ENCODE results near the gene KATNAL2.

Gene KATNAL2, protein sequence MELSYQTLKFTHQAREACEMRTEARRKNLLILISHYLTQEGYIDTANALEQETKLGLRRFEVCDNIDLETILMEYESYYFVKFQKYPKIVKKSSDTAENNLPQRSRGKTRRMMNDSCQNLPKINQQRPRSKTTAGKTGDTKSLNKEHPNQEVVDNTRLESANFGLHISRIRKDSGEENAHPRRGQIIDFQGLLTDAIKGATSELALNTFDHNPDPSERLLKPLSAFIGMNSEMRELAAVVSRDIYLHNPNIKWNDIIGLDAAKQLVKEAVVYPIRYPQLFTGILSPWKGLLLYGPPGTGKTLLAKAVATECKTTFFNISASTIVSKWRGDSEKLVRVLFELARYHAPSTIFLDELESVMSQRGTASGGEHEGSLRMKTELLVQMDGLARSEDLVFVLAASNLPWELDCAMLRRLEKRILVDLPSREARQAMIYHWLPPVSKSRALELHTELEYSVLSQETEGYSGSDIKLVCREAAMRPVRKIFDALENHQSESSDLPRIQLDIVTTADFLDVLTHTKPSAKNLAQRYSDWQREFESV

DNA sequence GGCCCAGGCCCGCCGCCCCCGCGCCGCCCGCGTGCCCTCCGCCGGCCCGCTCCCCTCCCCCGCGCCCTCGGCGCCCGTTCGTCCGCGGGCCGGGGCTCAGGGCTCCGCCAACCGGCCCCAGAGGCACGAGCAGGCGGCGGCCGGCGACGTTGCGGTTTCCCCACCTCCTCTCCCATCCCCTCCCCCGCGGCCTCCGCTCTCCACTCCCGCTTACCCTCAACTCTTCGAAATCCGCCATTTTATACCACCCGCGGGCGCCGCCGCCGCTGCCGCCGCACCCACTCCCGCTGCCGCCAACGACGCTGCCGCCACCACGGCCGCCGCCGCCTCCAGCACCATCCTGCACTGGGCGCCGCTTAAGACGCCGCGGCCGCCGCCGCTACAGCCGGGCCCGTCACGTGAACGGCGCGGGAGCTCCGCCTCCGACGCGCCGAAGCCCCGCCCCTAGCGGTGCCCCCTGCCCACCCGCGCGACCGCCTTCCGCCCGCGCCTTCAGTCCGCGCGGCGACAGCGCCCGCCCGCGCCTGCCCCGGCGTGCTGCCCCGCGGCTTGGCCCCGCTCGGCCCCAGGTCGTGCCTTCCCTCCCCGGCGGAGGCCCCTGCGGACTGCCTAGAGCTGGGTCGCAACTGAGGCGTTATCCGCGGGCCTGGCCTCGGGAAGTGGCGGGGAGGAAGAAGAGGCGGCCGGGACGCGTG lies at the start of gene KATNAL2, which contains the start of gene PIAS2:
Gene KATNAL2, plus strand, starts transcription at position 495 of the 695 bp plus-strand sequence. CDS start 29,271 bp downstream, outside the sequence.
Gene PIAS2, minus strand, starts transcription at position 400 of the 695 bp plus-strand sequence. Its CDS starts 162 bp downstream, at position 238.
- peak; percentile 27 for DNase-seq

DNA sequence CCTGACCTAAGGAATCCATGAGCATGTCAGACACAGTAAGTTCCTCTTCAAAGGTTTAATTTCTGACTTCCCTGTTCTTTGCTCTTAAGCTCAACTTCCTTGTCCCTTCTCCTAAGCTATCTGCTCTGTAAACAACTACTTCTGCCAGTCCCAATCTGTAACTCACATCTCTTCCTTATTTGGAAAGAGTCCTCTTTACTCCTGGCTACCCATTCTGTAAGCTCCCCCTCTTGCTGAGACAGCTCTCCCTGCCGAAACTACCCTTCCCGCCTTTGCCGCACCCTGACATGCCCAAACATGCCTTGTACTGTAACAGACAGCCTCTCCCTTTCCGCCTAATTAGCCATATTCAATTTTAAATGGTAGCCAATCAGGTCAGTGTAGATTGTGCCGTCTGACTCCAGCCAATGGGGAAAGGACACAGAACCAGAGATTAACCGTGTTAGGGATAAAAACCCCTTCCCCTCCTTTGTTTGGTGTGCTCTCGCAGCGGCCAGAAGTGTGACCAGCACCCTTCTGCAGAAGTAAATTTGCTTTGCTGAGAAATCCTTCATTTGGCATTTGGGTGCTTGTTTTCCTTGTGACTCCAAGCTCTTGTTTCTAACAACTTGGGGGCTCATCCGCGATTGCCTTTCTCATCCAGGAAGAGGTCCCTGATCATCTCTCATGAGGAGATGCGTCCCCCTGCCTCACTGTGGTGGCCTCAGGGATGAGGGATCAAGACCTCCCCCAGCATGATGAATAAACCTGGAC lies 49.1 kb upstream of the KATNAL2 start:
- DNase-seq, result no peak

DNA sequence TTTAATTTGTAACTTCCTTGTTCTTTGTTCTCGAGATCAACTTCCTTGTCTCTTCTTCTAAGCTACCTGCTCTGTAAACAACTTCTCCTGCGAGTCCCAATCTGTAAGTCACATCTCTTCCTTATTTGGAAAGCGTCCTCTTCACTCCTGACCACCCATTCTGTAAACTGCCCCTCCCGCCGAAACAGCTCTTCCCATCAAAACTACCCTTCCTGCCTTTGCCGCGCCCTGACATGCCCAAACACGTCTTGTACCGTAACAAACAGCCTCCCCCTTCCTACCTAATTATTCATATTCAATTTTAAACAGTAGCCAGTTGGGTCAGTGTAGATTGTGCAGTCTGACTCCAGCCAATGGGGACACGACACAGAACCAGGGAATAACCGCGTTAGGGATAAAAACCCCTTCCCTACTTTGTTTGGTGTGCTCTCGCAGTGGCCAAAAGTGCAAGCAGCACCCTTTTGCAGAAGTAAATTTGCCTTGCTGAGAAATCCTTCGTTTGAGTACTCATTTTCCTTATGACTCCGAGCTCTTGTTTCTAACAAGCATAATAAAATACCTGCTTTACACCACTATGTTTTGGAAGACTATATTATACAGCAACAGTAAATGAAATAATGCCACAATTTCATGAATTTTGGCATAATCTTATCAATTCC lies 39.9 kb upstream of the KATNAL2 start:
- DNase-seq, result no peak

DNA sequence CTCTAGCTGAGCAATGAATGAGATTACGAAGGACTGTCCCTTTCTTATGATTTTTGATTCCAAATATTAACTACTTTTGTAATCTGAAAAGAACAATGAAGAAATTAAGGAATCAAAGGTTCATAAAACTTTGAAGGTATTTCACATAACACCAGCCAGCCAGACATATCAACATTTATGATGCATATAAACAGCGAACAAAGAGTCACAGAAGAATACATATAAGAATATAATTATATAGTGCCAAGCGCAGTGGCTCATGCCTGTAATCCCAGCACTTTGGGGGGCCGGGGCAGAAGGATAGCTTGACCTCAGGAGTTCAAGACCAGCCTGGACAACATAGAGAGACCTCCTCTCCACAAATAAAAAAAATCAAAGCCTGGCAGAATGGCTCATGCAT lies 34.2 kb upstream of the KATNAL2 start:
- DNase-seq, result no peak

DNA sequence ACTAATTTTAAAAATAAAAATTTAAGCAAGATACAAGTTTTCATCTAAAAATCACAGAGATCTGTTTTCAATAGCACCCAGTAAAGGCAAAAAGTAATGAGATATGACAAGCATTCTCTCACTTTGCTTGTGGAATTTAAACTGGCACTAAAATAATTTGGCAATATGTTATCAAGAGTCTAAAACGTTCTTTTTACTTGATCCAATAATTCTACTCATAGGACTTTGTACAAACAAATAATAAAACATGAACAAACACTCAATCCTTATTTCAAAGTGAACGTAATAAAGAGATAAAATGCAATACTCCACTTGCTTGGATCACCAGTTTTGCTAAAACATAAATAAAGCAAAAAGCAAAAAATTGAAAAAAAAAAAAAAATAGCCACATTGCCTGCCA lies 30.5 kb upstream of the KATNAL2 start:
- no peak for DNase-seq

DNA sequence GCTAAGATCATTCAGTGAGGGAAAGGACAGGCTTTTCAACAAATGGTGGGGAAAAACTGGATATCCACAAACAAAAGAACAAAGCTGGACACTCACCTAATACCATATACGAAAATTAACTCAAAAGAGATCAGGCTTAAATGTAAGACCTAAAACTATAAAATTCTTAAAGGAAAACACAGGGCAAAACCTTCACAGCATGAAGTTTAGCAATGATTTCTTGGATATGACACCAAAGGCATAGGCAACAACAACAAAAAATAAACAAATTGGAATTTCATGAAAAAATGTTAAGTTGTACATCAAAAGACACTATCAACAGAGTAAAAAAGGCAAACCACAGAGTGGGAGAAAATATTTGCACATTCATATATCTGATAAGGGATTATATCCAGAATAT lies 28.4 kb upstream of the KATNAL2 start:
- no peak for DNase-seq

DNA sequence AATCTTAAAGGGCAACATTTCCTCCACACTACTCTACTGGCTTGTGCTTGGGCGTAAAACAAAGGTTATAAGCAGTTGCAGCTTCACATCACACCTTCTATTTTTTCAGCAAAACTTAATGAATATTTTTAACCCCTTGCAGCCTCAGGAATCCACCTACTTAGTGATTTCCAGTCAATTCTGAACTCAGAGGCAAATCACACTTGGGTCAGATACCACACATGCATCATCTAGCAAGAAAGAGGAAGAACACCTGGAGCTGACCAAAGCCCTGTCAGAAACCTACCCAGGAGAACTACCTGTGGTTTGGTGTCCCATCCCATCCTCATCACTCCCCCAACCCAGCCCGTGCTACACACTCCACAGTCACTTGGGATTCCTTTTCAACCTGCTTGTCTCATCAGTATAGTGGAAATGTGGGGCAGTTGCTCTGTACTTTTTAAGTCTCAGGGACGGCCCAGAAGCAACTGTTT lies 25.6 kb upstream of the KATNAL2 start:
- no peak for DNase-seq

DNA sequence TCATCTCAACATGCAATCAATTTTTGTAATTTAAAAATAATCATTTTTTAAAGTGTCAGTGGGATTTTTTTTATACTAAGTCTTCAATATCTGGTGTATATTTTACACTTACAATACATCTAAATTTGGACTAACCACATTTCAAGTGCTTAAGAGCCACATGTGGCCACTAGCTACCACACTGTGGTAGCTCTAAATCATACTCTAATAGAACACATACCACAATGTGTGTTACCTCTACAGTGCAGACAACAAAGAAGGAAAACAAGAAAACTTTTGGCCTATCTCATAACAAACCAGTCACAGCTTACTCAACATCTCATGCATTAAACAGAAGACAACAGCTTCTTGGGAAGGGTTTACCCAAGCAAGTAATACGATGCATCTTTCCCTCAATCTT lies 24.6 kb upstream of the KATNAL2 start:
- no peak for DNase-seq

DNA sequence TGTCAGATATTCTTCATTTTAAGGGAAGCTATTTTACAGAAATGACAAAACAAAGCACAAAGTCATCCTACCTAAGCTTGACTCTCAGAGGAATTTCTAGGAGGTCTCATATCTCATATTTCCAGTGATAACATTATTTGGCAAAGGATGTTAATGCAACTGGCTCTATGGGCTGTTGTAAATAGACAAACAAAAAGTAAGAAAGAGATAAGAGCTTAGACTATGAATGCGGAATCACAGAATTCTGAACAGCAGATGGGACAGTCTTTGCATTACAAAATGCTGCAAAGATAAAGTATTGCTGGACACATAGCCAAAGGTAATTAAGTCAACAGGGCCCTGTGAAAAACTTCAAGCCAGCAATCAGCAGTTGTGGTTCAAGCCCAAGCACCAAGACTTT lies 24.0 kb upstream of the KATNAL2 start:
- DNase-seq, result no peak

DNA sequence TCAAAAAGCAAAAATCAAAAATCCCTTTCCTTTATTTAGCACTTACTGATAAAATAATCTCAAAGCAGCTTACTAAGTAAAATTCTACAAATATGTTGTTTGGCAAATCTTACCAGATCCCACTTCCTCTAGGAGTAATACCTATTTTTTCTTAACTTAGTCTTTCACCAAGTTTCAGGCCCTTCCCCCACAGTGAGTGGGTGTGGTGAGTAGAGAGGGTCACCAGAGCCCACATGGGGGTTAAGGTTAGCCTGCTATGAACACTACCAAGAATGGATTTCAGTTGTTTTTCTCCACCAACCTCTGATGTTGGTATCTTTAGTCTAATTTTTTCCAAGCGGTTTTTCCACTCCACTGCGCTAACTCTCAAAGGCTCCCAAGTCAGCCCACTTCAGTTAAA lies 23.3 kb upstream of the KATNAL2 start:
- no peak for DNase-seq

DNA sequence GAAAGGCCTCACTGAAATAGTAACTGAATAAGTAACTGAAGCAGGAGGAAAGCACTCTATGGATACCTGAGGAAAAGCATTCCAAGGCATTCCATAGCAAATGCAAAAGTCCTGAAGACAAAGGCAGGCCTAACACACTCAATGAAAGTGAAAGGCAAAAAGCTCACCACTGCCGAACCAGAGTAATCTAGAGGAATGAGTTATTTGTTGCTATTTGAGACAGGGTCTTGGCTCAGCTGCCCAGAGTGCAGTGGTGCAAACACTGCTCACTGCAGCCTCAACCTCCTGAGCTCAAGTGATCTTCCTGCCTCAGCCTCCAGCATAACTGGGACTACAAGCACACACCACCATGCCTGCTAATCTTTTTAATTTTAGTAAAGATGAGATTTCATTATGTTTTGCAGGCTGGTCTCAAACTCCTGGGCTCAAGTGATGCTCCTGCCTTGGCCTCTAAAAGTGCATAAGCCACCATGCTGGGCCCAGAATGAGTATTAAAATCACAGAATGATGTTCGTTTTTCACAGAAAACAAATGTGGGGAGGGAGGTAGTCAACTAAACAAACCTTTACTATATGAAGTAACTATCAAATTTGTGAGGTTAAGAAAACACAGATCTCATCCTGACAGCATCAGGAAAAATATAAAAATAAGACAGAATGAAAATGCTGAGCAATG lies 18.0 kb upstream of the KATNAL2 start:
- no peak for DNase-seq

DNA sequence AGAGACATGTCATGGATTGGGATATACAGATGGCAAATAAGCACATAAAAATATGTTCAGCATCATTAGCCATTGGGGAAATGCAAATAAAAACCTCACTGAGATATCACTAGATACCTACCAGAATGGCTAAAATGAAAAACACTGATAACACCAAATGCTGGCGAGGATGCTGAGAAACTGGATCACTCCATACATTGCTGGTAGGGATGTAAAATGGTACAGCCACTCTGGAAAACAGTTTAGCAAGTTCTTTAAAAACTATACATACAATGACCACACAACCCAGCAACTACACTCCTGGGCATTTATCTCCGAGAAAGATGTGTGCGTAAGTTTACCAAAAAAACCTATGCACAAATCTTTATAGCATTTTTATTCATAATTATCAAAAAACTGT lies 14.0 kb upstream of the KATNAL2 start:
- DNase-seq, result no peak

DNA sequence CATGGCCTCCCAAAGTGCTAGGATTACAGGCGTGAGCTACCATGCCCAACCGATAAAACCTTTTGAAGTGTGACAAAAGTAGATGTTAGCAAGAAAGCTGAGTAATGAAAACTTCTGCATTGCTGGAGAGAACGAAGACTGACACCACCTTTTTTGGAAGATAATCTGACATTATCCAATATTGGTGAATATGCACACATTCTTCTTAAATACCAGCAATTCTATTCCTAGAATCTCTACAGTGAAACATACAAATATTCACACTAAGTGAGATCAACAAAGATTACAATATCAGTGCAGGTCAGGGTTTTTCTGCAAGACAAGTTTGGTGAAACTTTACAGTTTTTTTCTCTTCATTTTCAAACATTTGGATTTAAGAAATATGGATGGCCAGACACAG lies 7.9 kb upstream of the KATNAL2 start:
- no peak for DNase-seq

DNA sequence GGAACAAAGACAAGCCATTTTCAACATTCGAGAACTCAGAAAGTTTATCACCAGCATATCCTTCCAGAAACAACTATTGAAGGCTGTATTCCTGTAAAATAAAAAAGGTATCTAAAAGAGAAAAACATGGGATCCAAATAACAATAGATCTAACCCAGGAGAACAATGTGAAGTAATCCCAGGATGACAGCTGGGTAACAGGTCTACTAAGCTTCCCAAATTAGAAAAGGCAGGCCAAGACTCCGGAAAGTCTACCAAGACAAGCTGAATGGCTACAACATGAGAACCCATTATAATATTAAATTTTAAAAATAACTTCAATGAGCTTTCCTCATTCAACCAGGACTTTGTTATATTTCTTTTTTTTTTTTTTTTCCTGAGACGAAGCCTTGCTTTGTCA lies 6.5 kb upstream of the KATNAL2 start:
- no peak for DNase-seq

DNA sequence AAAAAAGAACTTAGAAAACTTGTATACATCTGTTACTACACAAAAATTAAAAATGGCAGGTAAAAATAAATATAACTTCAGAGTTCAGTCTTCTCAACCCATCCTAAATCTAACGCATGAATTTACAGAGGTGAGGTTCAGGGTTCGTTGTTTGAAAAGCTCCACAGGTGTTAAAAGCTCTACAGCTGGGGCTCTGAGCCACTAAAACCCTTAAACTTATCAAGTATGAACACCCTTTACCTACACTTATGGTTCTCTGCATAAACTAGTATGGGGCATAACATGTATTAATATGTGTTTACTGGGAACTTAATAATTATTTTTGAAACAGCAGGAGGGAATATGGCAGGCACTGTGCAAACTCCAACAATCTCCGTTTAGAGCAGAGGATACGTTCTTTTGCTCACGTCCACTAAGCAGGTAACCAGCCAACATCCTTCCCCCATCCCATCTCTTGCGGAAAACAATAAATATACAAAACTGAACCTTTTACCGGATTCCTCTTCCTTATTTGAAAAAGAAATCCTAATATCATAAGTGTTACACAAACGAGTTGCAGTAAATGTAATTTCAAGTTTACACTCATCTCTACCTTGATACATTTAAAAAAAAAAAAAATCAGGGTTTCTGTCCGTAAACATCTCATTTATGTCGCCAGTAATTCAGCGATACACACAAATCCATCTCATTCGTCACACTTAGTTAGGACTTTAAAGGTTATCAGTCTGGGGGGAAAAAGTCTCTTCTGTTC lies 1.4 kb upstream of the KATNAL2 start:
- DNase-seq, result no peak

DNA sequence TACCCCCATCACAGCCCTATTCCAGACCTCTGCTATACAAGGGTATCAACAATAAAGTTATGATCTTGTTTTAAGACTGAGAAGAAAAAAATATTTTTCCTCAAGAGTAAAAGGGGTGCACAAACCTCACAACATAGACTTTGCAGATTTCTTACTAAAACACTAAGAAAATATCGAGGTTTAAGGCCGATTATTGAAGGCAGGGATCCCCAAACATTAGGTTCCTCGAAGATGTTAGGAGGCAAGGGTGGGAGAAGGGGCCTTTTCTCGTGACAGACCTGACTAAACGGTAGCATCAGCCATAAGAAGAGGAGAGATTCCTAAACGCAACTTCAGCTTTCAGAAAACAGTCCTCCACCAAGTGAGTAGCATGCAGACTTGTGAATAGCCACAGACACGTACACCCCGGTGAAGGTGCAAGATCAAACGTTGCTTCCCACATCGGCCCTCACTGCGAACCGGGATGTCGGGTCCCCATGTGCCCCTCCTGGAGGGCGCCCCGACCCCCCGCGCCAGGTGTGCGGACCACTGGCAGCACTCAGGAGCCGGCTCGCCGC lies 773 bp upstream of the KATNAL2 start:
- DNase-seq, result no peak

DNA sequence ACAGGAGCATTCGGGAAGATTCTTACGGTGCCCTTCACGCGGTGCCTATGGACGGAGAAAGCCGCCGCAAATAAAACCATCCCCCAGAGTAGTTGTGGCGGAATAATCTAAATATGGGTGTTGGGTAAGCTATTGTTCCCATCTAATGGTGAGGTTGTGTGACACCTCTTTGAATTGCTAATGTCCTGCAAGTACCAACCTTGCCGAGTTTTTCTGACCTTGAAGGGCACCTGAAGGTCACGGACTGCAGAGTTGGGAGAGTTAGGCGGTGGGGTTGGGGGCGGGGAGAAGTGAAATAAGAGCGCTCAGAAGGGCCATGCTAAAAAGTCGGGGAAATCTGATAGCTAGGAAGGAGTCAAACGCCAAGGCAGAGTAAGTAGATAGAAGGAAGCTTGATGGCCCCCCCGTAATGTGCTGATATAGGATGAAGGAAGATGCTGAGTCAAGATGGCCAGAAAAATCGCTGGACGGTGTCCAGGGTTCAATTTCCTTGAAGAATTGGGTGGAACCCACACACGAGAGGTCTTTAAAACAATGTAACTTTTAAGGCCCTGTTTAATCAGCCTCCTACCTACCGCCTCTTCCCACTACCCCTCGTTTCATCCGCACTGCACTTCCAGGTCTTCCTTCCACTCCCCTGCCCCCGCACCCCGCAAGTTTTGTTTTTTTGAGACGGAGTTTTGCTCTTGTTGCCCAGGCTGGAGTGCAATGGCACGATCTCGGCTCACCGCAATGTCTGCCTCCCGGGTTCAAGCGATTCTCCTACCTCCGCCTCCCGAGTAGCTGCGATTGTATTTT lies 600 bp downstream of the KATNAL2 start:
- DNase-seq, result peak; percentile 44

DNA sequence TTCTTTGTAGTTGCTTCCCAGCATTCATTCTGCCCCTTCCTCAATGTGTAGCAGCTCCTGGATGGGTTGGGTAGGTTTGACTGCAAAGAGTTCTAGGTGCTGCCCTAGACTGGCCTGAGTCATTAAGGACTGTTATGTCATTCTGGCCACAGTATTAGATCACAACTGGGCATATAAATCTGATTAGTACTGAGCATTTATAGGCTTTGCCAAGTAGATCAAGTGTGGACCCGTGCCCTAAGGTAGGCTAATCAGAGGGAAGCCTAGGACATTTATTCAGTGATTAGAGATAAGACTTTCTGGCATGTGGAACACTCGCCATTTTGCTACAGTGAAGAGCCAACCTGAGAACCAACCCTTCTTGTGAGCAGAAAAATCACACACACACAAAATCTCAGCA lies 2.7 kb downstream of the KATNAL2 start:
- DNase-seq, result no peak

DNA sequence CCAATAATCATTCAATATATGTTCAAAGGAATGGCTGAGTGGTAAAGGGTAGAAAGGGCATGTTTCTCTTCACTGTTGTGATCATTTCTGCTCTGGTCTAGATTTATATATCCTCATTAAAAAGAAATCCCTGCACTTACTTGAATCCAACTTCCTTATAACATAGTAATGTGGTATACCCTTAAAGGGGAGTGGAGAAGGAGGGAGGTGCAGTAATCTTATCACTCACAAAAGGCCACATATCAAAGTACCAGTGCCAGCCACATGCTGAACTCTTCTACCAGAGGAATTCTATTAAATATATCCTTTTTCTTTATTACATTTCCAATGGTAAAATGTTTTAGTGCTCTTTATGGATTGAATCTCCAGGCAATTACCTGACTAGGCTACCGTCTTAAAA lies 3.3 kb downstream of the KATNAL2 start:
- no peak for DNase-seq

DNA sequence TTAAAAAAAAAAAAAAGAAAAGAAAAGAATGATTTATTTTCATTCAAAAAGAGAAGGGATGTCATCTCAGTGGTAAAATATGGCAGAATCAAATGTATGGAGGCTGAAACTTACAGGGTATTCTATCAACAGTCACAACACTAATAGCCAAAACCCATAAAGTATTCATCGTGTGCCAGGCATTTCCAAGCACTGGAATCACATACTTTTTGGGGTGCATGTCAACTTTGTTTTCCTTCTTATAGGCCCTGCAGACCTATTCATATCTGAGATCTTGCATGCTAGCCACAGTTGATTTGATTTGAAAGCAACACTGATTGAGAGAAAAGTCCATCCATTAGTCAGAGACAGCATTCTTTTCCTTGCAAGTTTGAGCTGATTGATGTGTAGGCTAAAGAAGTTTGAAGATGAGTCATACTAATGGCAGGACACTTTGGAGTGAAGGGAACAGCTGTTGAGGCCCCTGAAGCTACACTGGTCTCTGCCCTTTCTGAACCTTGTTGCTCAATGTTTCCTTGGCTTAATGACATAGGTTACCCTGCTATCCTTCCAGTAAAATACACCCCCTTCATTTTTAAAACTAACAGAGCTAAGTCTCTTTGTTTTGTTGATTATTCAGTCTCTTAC lies 22.0 kb downstream of the KATNAL2 start:
- no peak for DNase-seq

Data from DMS 273 treated with DMSO at 0.1 percent for 48 hours (cell line).